MM.1S (cell line): ENCODE results near the gene TTF2.

ENCODE experiments used
- DNase-seq: peaks from one replicate; pipeline ENCODE4 v3.0.0-alpha.2; 2015
- H2AFZ ChIP-seq: fragments of 300-600 bp; sonication (generic); 2 replicates; pipeline ENCODE4 v1.6.0; 2016; ENCODE audit warnings: antibody characterized with exemption, low read length
- H3F3A ChIP-seq: fragments of 300-600 bp; sonication (generic); 2 replicates; pipeline ENCODE4 v1.6.1; 2016; ENCODE audit warnings: mild to moderate bottlenecking, antibody characterized with exemption, low read length, moderate library complexity, mixed read lengths; ENCODE audit not compliant: insufficient read depth
- H3K27ac ChIP-seq: fragments of 300-600 bp; sonication (generic); 2 replicates; pipeline ENCODE4 v1.5.1; 2016; ENCODE audit warnings: mild to moderate bottlenecking, low read length
- H3K27me3 ChIP-seq: fragments of 300-600 bp; sonication (generic); replicated peaks from 2 replicates; pipeline ENCODE4 v1.6.0; 2016; ENCODE audit warnings: low read length; ENCODE audit not compliant: insufficient read depth
- H3K36me3 ChIP-seq: fragments of 300-600 bp; sonication (generic); replicated peaks from 2 replicates; pipeline ENCODE4 v1.6.1; 2016; ENCODE audit warnings: mild to moderate bottlenecking, low read length, mixed read lengths; ENCODE audit not compliant: insufficient read depth
- H3K4me1 ChIP-seq: fragments of 300-600 bp; sonication (generic); 2 replicates; pipeline ENCODE4 v1.6.1; 2016; ENCODE audit warnings: low read length, mixed read lengths
- H3K4me2 ChIP-seq: fragments of 300-600 bp; sonication (generic); 2 replicates; pipeline ENCODE4 v1.6.0; 2016; ENCODE audit warnings: low read depth, low read length
- H3K4me3 ChIP-seq: fragments of 300-600 bp; sonication (generic); 2 replicates; pipeline ENCODE4 v1.5.1; 2016; ENCODE audit warnings: low read length, mixed read lengths
- H3K79me2 ChIP-seq: fragments of 300-600 bp; sonication (generic); 2 replicates; pipeline ENCODE4 v1.6.1; 2016; ENCODE audit warnings: mixed run types, low read length, mixed read lengths
- H3K9ac ChIP-seq: fragments of 300-600 bp; sonication (generic); 2 replicates; pipeline ENCODE4 v1.6.1; 2016; ENCODE audit warnings: low read length, mixed read lengths
- H3K9me2 ChIP-seq: fragments of 300-600 bp; sonication (generic); replicated peaks from 2 replicates; pipeline ENCODE4 v1.6.1; 2016; ENCODE audit warnings: mild to moderate bottlenecking, low read length, mixed read lengths; ENCODE audit not compliant: insufficient read depth
- H3K9me3 ChIP-seq: fragments of 300-600 bp; sonication (generic); replicated peaks from 2 replicates; pipeline ENCODE4 v1.6.1; 2016; ENCODE audit warnings: mild to moderate bottlenecking, low read length, mixed read lengths; ENCODE audit not compliant: insufficient read depth
- H4K20me1 ChIP-seq: fragments of 300-600 bp; sonication (generic); 2 replicates; pipeline ENCODE4 v1.6.1; 2016; ENCODE audit warnings: mild to moderate bottlenecking, low read length, moderate library complexity, mixed read lengths; ENCODE audit not compliant: insufficient read depth
- EZH2 ChIP-seq: fragments of 300-600 bp; sonication (generic); optimal IDR thresholded peaks from 2 replicates; pipeline ENCODE3; 2017; ENCODE audit warnings: low read depth, mild to moderate bottlenecking, antibody characterized with exemption, low read length, mixed read lengths
- EZH2phosphoT487 ChIP-seq: fragments of 300-600 bp; sonication (generic); IDR thresholded peaks from 2 replicates; pipeline ENCODE4 v1.6.1; 2018; ENCODE audit warnings: antibody characterized with exemption, low read length
- TF ChIP-seq, protein P1 (sequence below): fragments of 300-600 bp; sonication (generic); IDR thresholded peaks from 2 replicates; pipeline ENCODE4 v1.5.1; 2016; ENCODE audit warnings: antibody characterized with exemption, low read length, mixed read lengths

TTF2 gene

DNA sequence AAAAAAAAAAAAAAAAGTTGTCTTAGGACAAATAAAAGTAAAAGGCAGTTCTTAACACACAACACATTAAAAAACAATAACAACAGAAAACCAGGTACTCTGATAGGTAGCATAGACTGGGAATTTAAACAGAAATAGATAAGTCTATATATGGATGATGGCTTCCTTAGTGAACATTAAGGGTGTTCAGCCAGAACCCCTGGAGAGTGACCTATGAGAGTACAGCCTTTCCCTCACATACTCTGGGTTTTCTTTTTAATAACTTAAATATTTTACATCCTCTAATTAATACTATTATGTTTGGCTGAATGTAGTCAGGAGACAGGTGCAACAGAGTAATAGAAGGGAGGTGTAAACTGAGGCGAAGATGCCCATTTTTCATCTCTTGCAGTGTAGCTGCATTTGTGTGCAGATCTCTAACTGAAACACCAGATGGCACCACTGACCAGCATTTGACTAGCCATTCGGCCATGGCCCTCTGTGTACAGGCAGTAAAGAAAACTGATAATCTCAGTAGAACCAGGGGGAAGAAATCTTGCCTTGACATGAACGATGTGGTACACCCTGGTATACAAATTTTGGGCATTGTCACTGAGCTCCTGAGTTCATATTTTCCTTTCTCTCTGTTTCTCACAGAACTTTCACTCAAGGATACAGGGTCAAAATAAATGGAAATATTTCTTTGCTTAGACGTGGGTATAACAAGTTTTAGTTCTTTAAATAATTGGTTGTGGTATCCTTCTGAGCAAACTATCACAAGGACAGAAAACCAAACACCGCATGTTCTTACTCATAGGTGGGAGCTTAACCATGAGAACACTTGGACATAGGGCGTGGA, 7.6 kb downstream of the TTF2 start:
- H4K20me1 ChIP-seq = no peaks in the 10 kb centered on the region
- no peaks in the 10 kb centered on the region for H3F3A ChIP-seq
- H3K4me2 ChIP-seq = no peak overlapping the region
- H3K9me2 ChIP-seq = no peaks in the 10 kb centered on the region
- no peak overlapping the region for H3K4me3 ChIP-seq
- no peak overlapping the region for H2AFZ ChIP-seq
- no peaks in the 10 kb centered on the region for H3K9me3 ChIP-seq
- no peak overlapping the region for H3K27ac ChIP-seq
- H3K4me1 ChIP-seq = no peaks in the 10 kb centered on the region
- TF ChIP-seq, protein P1, sequence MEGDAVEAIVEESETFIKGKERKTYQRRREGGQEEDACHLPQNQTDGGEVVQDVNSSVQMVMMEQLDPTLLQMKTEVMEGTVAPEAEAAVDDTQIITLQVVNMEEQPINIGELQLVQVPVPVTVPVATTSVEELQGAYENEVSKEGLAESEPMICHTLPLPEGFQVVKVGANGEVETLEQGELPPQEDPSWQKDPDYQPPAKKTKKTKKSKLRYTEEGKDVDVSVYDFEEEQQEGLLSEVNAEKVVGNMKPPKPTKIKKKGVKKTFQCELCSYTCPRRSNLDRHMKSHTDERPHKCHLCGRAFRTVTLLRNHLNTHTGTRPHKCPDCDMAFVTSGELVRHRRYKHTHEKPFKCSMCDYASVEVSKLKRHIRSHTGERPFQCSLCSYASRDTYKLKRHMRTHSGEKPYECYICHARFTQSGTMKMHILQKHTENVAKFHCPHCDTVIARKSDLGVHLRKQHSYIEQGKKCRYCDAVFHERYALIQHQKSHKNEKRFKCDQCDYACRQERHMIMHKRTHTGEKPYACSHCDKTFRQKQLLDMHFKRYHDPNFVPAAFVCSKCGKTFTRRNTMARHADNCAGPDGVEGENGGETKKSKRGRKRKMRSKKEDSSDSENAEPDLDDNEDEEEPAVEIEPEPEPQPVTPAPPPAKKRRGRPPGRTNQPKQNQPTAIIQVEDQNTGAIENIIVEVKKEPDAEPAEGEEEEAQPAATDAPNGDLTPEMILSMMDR = peak; percentile 55
- TF ChIP-seq EZH2 (no peak), EZH2phosphoT487 (no peak)
- H3K27me3 ChIP-seq = no peaks in the 10 kb centered on the region
- H3K9ac ChIP-seq = no peak overlapping the region
- H3K36me3 ChIP-seq = no peaks in the 10 kb centered on the region
- DNase-seq = peak; percentile 24
- H3K79me2 ChIP-seq = peaks cover 21% of the 10 kb centered on the region

DNA sequence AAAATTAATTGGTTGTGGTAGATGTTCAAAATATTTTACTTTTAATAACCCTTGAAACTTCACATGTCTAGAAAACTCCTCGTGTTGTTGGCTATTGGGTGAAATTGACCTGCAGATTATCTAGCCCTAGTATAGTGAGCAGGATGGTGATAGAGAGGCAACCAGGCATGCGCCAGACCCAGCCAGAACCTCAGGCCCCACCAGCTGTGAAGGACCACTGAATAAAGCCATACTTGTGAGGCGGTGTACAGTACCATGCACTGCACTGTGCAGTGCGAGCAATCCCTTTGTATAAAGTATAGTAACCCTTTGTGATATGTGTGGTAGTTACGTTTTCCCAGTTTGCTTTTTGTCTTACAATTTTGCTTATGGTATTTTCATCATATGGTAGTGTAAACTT, 8.5 kb downstream of the TTF2 start:
- H3K79me2 ChIP-seq = peaks cover 21% of the 10 kb centered on the region
- H2AFZ ChIP-seq = no peak overlapping the region
- H3K9ac ChIP-seq = no peak overlapping the region
- no peaks in the 10 kb centered on the region for H3K27me3 ChIP-seq
- no peaks in the 10 kb centered on the region for H3K4me1 ChIP-seq
- no peaks in the 10 kb centered on the region for H3F3A ChIP-seq
- H3K4me2 ChIP-seq = no peak overlapping the region
- H3K9me2 ChIP-seq = no peaks in the 10 kb centered on the region
- DNase-seq = no peak
- H3K36me3 ChIP-seq = no peaks in the 10 kb centered on the region
- no peaks in the 10 kb centered on the region for H4K20me1 ChIP-seq
- no peak overlapping the region for H3K4me3 ChIP-seq
- no peaks in the 10 kb centered on the region for H3K9me3 ChIP-seq
- TF ChIP-seq EZH2 = no peak
- TF ChIP-seq, protein P1 = no peak
- TF ChIP-seq EZH2phosphoT487 = no peak
- H3K27ac ChIP-seq = no peak overlapping the region

DNA sequence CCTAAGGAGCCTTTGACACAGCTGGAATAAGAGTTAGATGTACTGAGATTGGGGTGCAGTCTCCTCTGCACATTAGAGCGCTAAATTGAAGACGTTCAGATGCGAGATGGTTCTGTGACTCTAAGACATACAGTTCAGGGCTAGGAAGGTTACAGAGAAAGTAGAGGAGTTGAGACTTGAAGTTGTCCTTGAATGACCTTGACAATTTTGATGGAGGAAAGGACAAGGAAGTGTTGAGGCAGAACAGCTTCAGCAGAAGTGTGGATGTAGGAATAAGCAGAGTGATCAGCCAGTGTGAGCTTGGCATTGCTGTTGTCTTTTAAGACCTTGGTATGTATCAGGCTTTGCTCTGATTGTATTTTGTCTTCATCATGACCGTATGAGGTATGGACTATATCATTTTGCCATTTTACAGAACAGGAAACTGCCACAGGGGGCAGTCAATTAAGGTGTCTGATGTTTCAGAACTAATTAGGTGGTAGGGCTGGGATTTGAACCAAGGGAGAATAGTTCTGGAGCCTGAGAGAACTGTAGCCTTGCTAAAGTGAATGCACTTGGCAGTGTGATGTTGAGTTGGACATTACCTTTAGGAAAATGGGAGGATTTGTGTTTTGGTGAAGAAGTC, 9.2 kb downstream of the TTF2 start:
- Histone ChIP-seq H3K27ac (no peak overlapping the region), H2AFZ (no peak overlapping the region), H3K4me1 (no peaks in the 10 kb centered on the region), H3F3A (no peaks in the 10 kb centered on the region), H4K20me1 (no peaks in the 10 kb centered on the region), H3K4me2 (no peak overlapping the region), H3K36me3 (no peaks in the 10 kb centered on the region), H3K9me2 (no peaks in the 10 kb centered on the region), H3K4me3 (no peak overlapping the region), H3K9ac (no peak overlapping the region), H3K27me3 (no peaks in the 10 kb centered on the region), H3K79me2 (peaks cover 18% of the 10 kb centered on the region), H3K9me3 (no peaks in the 10 kb centered on the region)
- TF ChIP-seq, protein P1 = no peak
- TF ChIP-seq EZH2 (no peak), EZH2phosphoT487 (no peak)
- no peak for DNase-seq
